HepG2 (cell line): ENCODE measurements around the gene JAG1. TPM values are rescaled to one million over a fixed set of nuclear protein-coding genes. Genes with fewer than 3 reads are reported as not detected.
A peak's percentile ranks its signal among the peaks of the same experiment; 100 is the strongest.

Experiments used
- AHR ChIP-seq: IDR thresholded peaks from 2 replicates; pipeline ENCODE4 v1.6.1; 2018; ENCODE audit warnings: missing genetic modification reagents, missing compliant biosample characterization
- CBX1 ChIP-seq: IDR thresholded peaks from one replicate; pipeline ENCODE4 v1.6.1; 2016; ENCODE audit warnings: antibody characterized with exemption, low read depth
- STAG1 ChIP-seq: sonication (generic); formaldehyde crosslinking; IDR thresholded peaks from 2 replicates; pipeline ENCODE4 v1.4.0; 2020; ENCODE audit warnings: missing genetic modification reagents
- ZFP37 ChIP-seq: sonication (generic); formaldehyde crosslinking; IDR thresholded peaks from 2 replicates; pipeline ENCODE4 v1.4.0; 2020; ENCODE audit warnings: missing genetic modification reagents, borderline replicate concordance
- ZNF33B ChIP-seq: sonication (generic); formaldehyde crosslinking; IDR thresholded peaks from 2 replicates; pipeline ENCODE4 v1.5.1; 2020; ENCODE audit warnings: mild to moderate bottlenecking, missing genetic modification reagents
- ZNF577 ChIP-seq: sonication (generic); formaldehyde crosslinking; IDR thresholded peaks from 2 replicates; pipeline ENCODE4 v1.4.0; 2020; ENCODE audit warnings: mild to moderate bottlenecking, low read depth, missing genetic modification reagents, borderline replicate concordance
- polyA plus RNA-seq, 8 experiments: library from polyadenylated mRNA; depleted of rRNA in 3 of 8; stranded (reverse) in 7 of 8; unstranded in 1 of 8; fragments of >200 nt; fragmentation: Illumina TruSeq in 4 of 8; extraction: Trizol in 4 of 8; gene quantifications; 2 replicates each; pipeline versions ENCODE4 v1.2.1 to v1.2.3, GENCODE V29; 2011 to 2016; ENCODE audit warnings: low read depth in 4 of 8, missing spikeins in 1 of 8, mixed read lengths in 1 of 8; ENCODE audit not compliant: insufficient read depth in 1 of 8
- total RNA-seq, 5 experiments: library from RNA; depleted of rRNA; stranded (reverse); fragments of >200 nt; fragmentation: Illumina TruSeq; extraction: Trizol; gene quantifications; 2 replicates each; pipeline ENCODE4 v1.2.3, GENCODE V29; 2016; ENCODE audit warnings: low read depth in 1 of 5
- TF ChIP-seq, protein P1 (sequence below): sonication (generic); formaldehyde crosslinking; conservative IDR thresholded peaks from 2 replicates; pipeline ENCODE4 v1.4.0; 2020; ENCODE audit warnings: missing genetic modification reagents
- TF ChIP-seq, protein P2 (sequence below): sonication (generic); formaldehyde crosslinking; IDR thresholded peaks from 2 replicates; pipeline ENCODE4 v1.4.0; 2020; ENCODE audit warnings: missing genetic modification reagents, borderline replicate concordance
- TF ChIP-seq, protein P3 (sequence below): conservative IDR thresholded peaks from 2 replicates; pipeline ENCODE4 v1.6.1; 2018; ENCODE audit warnings: missing genetic modification reagents
- TF ChIP-seq, protein P4 (sequence below): sonication (generic); formaldehyde crosslinking; IDR thresholded peaks from 2 replicates; pipeline ENCODE4 v1.4.0; 2020; ENCODE audit warnings: missing genetic modification reagents, mild to moderate bottlenecking, borderline replicate concordance
- TF ChIP-seq, protein P5 (sequence below): sonication (generic); formaldehyde crosslinking; IDR thresholded peaks from 2 replicates; pipeline ENCODE4 v1.5.1; 2020; ENCODE audit warnings: mild to moderate bottlenecking, moderate library complexity, missing genetic modification reagents
- TF ChIP-seq, protein P6 (sequence below): sonication (generic); formaldehyde crosslinking; IDR thresholded peaks from 2 replicates; pipeline ENCODE4 v1.8.0; 2022; ENCODE audit warnings: mild to moderate bottlenecking, missing genetic modification reagents
- TF ChIP-seq, protein P7 (sequence below): sonication (generic); formaldehyde crosslinking; IDR thresholded peaks from 2 replicates; pipeline ENCODE4 v1.9.0; 2021; ENCODE audit warnings: missing genetic modification reagents, mild to moderate bottlenecking, borderline replicate concordance

The JAG1 gene
- total and polyA plus RNA-seq, 2 of the 13 experiments (the other 11 are each of a cell fraction or from before 2014, with no cell fraction given): 47.1 to 56.3 TPM

DNA sequence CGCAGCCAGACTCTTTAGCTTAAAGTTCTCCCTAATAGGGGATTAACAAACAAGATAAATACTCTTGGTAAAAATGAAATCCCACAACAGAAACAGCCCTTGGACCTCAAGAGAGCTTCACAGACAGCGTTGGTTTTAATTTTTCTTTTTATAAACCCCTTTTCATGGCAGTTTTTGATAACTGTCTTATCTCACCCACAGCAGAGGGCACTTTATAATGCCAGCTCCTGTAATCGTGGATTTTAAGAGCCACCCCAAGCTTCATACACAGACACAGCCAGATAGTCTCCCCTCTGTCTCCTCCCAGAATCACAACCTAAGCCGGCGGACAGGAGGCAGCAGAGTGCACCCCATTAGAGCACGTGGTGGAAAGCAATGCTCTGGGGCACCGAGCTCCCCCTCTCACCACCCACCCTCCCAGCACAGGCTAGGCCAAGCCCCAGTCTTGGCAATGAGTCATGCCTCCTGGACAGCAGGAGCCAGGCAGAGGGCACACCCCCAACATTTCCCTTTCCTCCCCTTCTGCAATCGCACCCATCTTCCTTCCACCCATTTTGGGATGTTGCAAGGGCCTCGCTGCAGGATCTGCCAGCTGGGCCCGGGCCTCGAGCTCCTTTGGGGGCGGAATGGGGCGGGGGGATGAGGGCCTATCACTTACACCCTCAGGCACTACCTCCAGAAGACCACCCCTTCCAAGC lies 2.4 kb downstream of the JAG1 start (continued):
- TF ChIP-seq, protein P1, sequence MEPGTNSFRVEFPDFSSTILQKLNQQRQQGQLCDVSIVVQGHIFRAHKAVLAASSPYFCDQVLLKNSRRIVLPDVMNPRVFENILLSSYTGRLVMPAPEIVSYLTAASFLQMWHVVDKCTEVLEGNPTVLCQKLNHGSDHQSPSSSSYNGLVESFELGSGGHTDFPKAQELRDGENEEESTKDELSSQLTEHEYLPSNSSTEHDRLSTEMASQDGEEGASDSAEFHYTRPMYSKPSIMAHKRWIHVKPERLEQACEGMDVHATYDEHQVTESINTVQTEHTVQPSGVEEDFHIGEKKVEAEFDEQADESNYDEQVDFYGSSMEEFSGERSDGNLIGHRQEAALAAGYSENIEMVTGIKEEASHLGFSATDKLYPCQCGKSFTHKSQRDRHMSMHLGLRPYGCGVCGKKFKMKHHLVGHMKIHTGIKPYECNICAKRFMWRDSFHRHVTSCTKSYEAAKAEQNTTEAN (CRISPR knock-in tag): no peak
- TF ChIP-seq CBX1 (no peak), ZNF33B (no peak), ZFP37 (CRISPR knock-in tag) (no peak; the same call in 1 of the 2 replicates), ZNF577 (CRISPR knock-in tag) (no peak), STAG1 (CRISPR knock-in tag) (peak; percentile 52), AHR (CRISPR knock-in tag) (no peak)
- TF ChIP-seq, protein P2, sequence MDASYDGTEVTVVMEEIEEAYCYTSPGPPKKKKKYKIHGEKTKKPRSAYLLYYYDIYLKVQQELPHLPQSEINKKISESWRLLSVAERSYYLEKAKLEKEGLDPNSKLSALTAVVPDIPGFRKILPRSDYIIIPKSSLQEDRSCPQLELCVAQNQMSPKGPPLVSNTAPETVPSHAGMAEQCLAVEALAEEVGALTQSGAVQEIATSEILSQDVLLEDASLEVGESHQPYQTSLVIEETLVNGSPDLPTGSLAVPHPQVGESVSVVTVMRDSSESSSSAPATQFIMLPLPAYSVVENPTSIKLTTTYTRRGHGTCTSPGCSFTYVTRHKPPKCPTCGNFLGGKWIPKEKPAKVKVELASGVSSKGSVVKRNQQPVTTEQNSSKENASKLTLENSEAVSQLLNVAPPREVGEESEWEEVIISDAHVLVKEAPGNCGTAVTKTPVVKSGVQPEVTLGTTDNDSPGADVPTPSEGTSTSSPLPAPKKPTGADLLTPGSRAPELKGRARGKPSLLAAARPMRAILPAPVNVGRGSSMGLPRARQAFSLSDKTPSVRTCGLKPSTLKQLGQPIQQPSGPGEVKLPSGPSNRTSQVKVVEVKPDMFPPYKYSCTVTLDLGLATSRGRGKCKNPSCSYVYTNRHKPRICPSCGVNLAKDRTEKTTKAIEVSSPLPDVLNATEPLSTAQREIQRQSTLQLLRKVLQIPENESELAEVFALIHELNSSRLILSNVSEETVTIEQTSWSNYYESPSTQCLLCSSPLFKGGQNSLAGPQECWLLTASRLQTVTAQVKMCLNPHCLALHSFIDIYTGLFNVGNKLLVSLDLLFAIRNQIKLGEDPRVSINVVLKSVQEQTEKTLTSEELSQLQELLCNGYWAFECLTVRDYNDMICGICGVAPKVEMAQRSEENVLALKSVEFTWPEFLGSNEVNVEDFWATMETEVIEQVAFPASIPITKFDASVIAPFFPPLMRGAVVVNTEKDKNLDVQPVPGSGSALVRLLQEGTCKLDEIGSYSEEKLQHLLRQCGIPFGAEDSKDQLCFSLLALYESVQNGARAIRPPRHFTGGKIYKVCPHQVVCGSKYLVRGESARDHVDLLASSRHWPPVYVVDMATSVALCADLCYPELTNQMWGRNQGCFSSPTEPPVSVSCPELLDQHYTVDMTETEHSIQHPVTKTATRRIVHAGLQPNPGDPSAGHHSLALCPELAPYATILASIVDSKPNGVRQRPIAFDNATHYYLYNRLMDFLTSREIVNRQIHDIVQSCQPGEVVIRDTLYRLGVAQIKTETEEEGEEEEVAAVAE (CRISPR knock-in tag): no peak
- TF ChIP-seq, protein P3, sequence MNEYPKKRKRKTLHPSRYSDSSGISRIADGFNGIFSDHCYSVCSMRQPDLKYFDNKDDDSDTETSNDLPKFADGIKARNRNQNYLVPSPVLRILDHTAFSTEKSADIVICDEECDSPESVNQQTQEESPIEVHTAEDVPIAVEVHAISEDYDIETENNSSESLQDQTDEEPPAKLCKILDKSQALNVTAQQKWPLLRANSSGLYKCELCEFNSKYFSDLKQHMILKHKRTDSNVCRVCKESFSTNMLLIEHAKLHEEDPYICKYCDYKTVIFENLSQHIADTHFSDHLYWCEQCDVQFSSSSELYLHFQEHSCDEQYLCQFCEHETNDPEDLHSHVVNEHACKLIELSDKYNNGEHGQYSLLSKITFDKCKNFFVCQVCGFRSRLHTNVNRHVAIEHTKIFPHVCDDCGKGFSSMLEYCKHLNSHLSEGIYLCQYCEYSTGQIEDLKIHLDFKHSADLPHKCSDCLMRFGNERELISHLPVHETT (CRISPR knock-in tag): peak; percentile 20; the same call in 1 of the 2 replicates
- TF ChIP-seq, protein P4, sequence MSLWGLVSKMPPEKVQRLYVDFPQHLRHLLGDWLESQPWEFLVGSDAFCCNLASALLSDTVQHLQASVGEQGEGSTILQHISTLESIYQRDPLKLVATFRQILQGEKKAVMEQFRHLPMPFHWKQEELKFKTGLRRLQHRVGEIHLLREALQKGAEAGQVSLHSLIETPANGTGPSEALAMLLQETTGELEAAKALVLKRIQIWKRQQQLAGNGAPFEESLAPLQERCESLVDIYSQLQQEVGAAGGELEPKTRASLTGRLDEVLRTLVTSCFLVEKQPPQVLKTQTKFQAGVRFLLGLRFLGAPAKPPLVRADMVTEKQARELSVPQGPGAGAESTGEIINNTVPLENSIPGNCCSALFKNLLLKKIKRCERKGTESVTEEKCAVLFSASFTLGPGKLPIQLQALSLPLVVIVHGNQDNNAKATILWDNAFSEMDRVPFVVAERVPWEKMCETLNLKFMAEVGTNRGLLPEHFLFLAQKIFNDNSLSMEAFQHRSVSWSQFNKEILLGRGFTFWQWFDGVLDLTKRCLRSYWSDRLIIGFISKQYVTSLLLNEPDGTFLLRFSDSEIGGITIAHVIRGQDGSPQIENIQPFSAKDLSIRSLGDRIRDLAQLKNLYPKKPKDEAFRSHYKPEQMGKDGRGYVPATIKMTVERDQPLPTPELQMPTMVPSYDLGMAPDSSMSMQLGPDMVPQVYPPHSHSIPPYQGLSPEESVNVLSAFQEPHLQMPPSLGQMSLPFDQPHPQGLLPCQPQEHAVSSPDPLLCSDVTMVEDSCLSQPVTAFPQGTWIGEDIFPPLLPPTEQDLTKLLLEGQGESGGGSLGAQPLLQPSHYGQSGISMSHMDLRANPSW (CRISPR knock-in tag): no peak
- TF ChIP-seq, protein P5, sequence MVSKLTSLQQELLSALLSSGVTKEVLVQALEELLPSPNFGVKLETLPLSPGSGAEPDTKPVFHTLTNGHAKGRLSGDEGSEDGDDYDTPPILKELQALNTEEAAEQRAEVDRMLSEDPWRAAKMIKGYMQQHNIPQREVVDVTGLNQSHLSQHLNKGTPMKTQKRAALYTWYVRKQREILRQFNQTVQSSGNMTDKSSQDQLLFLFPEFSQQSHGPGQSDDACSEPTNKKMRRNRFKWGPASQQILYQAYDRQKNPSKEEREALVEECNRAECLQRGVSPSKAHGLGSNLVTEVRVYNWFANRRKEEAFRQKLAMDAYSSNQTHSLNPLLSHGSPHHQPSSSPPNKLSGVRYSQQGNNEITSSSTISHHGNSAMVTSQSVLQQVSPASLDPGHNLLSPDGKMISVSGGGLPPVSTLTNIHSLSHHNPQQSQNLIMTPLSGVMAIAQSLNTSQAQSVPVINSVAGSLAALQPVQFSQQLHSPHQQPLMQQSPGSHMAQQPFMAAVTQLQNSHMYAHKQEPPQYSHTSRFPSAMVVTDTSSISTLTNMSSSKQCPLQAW (CRISPR knock-in tag): peak; percentile 33; the same call in 1 of the 2 replicates
- TF ChIP-seq, protein P6, sequence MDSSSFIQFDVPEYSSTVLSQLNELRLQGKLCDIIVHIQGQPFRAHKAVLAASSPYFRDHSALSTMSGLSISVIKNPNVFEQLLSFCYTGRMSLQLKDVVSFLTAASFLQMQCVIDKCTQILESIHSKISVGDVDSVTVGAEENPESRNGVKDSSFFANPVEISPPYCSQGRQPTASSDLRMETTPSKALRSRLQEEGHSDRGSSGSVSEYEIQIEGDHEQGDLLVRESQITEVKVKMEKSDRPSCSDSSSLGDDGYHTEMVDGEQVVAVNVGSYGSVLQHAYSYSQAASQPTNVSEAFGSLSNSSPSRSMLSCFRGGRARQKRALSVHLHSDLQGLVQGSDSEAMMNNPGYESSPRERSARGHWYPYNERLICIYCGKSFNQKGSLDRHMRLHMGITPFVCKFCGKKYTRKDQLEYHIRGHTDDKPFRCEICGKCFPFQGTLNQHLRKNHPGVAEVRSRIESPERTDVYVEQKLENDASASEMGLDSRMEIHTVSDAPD (CRISPR knock-in tag): peak; percentile 56
- TF ChIP-seq, protein P7, sequence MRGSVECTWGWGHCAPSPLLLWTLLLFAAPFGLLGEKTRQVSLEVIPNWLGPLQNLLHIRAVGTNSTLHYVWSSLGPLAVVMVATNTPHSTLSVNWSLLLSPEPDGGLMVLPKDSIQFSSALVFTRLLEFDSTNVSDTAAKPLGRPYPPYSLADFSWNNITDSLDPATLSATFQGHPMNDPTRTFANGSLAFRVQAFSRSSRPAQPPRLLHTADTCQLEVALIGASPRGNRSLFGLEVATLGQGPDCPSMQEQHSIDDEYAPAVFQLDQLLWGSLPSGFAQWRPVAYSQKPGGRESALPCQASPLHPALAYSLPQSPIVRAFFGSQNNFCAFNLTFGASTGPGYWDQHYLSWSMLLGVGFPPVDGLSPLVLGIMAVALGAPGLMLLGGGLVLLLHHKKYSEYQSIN (CRISPR knock-in tag): no peak
